ENCODE measurements around the gene TRHDE. TPM values are rescaled to one million over a fixed set of nuclear protein-coding genes. Genes with fewer than 3 reads are reported as not detected.
A peak's percentile ranks its signal among the peaks of the same experiment; 100 is the strongest.

TRHDE gene
- total and polyA plus RNA-seq, 9 of the 15 experiments (the other 6 are each of a cell fraction or from before 2014, with no cell fraction given): 0.03 to 0.29 (median 0.09) TPM

- ATAC-seq: no peak
- Histone ChIP-seq H3K9me3 (replicated peaks; ENCODE audit: control insufficient read depth, insufficient read depth, low read depth, low read length) (no peaks in the 10 kb centered on the region), H3K4me3 (no peak overlapping the region), H3K9me1 (ENCODE audit: control insufficient read depth, insufficient read depth, low read length) (no peaks in the 10 kb centered on the region), H3K27ac (ENCODE audit: extremely low read depth, low read depth, low read length) (no peak overlapping the region), H3K27me3 (ENCODE audit: control insufficient read depth in 2 of 2, insufficient read depth in 2 of 2, low read length in 2 of 2) (no peaks in the 10 kb centered on the region), H3K4me2 (ENCODE audit: insufficient read depth, low read length) (no peak overlapping the region), H3K79me2 (ENCODE audit: control insufficient read depth, insufficient read depth, low read length) (no peaks in the 10 kb centered on the region), H4K20me1 (replicated peaks; ENCODE audit: control insufficient read depth, insufficient read depth, low read length) (no peaks in the 10 kb centered on the region), H3K4me1 (replicated peaks in 1 of 2; ENCODE audit: control insufficient read depth in 2 of 2, insufficient read depth in 2 of 2, low read length in 2 of 2) (no peaks in the 10 kb centered on the region), H3K36me3 (ENCODE audit: control insufficient read depth, insufficient read depth, low read length) (no peaks in the 10 kb centered on the region), H3K9ac (ENCODE audit: insufficient read depth in 1 of 2, low read depth in 2 of 2, low read length in 2 of 2) (no peak overlapping the region), H2AFZ (ENCODE audit: low read depth, low read length) (no peak overlapping the region)
- BruUV-seq (replicated peaks): no TSS peak
- no peak for FAIRE-seq
- no peak for TF ChIP-seq SMC3 (conservative IDR thresholded peaks at IDR 0.05; ENCODE audit: insufficient read depth, low read depth, low read length)
- peak; percentile 49; the same call in 1 of the 2 replicates for TF ChIP-seq MAFF (IDR thresholded peaks at IDR 0.05; ENCODE audit: low read length)
- TF ChIP-seq PCBP2 (IDR thresholded peaks at IDR 0.05; ENCODE audit: low read depth, low read length, poor library complexity, severe bottlenecking): no peak
- no peak for TF ChIP-seq SMAD2 (IDR thresholded peaks at IDR 0.05; ENCODE audit: low read depth, low read length)
- peak; percentile 65 for TF ChIP-seq ZNF316 (IDR thresholded peaks at IDR 0.05)
- peak; percentile 41; the same call in 1 of the 2 replicates for TF ChIP-seq C11orf30 (IDR thresholded peaks at IDR 0.05; ENCODE audit: low read depth)
- TF ChIP-seq CBFB (CRISPR knock-in tag; IDR thresholded peaks at IDR 0.05): no peak
- 0 out of 2 replicates have a peak, but pooled peaks have one; percentile 9 for TF ChIP-seq MAFG (tag; conservative IDR thresholded peaks at IDR 0.05)
- ChIA-PET POLR2A (no interaction called here), CTCF (ENCODE audit: low intra/inter-chr PET ratio) (no interaction called here)
- intact Hi-C loops (cut with micrococcal nuclease): no loop called here
- 0% methylated on average over 1 of the region's 1 CpG for WGBS (ENCODE audit: insufficient coverage, low coverage, missing lambda C conversion rate)
- in situ Hi-C loops (cut with MboI): no loop called here
- DNase-seq (ENCODE audit: extremely low read depth in 1 of 4, low spot score in 3 of 4): no peak
Measured at GRCh38 chr12:72434999-72435398, 162.8 kb downstream of the TRHDE start.

GRCh38 chr12:72442217-72442616, 170.0 kb downstream of the TRHDE start:
- Histone ChIP-seq H3K27me3 (ENCODE audit: control insufficient read depth in 2 of 2, insufficient read depth in 2 of 2, low read length in 2 of 2) (no peaks in the 10 kb centered on the region), H3K9me1 (ENCODE audit: control insufficient read depth, insufficient read depth, low read length) (no peaks in the 10 kb centered on the region), H3K4me3 (no peak overlapping the region), H4K20me1 (replicated peaks; ENCODE audit: control insufficient read depth, insufficient read depth, low read length) (no peaks in the 10 kb centered on the region), H3K79me2 (ENCODE audit: control insufficient read depth, insufficient read depth, low read length) (no peaks in the 10 kb centered on the region), H3K4me2 (ENCODE audit: insufficient read depth, low read length) (no peak overlapping the region), H3K9ac (ENCODE audit: insufficient read depth in 1 of 2, low read depth in 2 of 2, low read length in 2 of 2) (no peak overlapping the region), H3K27ac (ENCODE audit: extremely low read depth, low read depth, low read length) (no peak overlapping the region), H3K4me1 (replicated peaks in 1 of 2; ENCODE audit: control insufficient read depth in 2 of 2, insufficient read depth in 2 of 2, low read length in 2 of 2) (no peaks in the 10 kb centered on the region), H3K9me3 (replicated peaks; ENCODE audit: control insufficient read depth, insufficient read depth, low read depth, low read length) (no peaks in the 10 kb centered on the region), H3K36me3 (ENCODE audit: control insufficient read depth, insufficient read depth, low read length) (no peaks in the 10 kb centered on the region), H2AFZ (ENCODE audit: low read depth, low read length) (no peak overlapping the region)
- intact Hi-C loops (cut with micrococcal nuclease) (no loop called here), in situ Hi-C loops (cut with MboI) (no loop called here)
- no peak for TF ChIP-seq BMI1 (IDR thresholded peaks at IDR 0.05; ENCODE audit: low read length)
- no peak for TF ChIP-seq MLX (CRISPR knock-in tag; conservative IDR thresholded peaks at IDR 0.05)
- TF ChIP-seq TRIM25 (IDR thresholded peaks at IDR 0.05; ENCODE audit: borderline replicate concordance): no peak
- ATAC-seq (no peak), DNase-seq (ENCODE audit: extremely low read depth in 1 of 4, low spot score in 3 of 4) (no peak), FAIRE-seq (no peak)
- BruUV-seq (replicated peaks): no TSS peak
- ChIA-PET CTCF (ENCODE audit: low intra/inter-chr PET ratio) (no interaction called here), POLR2A (no interaction called here)
- WGBS (ENCODE audit: insufficient coverage, low coverage, missing lambda C conversion rate): 0% methylated on average over 2 of the region's 2 CpGs
